ENCODE data around the gene NAGS.
"Not testable (repeated sequence)": the region's sequence is repeated elsewhere in the genome, so short reads cannot be mapped to it uniquely, and the experiment has no call there.

The NAGS gene

DNA sequence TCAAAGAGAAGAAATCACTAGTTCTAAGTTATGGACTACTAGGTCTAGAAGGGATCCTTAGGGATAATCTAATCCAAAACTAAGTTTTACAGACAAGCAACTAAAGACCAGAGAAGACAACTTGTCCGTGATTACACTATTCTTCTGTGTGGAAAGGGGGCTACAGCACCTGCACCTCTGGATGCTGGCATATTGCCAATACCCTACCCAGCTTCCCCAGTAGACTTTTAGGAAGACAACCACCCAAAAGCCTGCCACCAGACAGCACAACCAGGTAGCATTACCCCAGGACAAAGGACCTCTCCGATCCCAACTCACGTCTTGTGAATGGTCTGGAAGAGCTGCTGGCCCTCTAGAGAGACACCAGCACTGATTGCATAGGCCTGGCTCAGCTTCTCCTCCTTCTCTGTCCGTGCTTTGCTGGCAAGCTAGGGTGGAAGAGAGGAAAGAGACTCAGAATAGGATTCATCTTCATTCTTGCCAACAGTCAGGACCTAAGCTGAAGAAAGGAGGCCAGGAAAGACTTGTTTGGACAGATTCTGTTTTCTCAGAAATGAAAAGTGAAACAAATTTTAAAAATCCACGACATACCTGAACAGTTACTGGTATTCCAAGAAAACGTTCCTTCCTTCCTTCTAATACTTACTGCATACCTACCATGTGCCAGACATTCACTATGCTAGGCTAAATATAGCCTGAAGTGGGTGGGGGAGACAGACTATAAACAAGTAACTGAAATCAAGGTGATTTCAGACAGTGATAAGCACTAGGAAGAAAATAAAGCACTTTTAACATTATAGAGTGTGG is 35.6 kb downstream of the NAGS start:
- no peak for DNase-seq

DNA sequence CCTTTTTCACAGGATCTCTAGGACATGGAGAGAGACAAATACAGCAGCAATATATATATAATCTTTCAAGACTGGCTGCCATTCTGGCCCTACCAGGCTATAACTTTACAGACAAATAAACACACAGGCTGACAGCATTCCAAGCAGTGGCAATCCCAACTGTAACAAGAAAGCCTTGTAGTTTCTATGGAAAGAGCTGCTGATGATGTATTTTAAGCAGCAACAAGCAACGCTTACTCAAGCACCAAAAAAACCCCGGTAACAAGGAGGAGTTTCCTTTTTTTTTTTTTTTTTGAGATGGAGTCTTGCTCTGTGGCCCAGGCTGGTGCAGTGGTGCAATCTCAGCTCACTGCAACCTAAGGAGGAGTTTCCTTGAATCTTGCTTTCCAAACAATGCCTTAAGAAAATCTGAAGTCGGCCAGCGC is 38.9 kb downstream of the NAGS start:
- DNase-seq: no peak

DNA sequence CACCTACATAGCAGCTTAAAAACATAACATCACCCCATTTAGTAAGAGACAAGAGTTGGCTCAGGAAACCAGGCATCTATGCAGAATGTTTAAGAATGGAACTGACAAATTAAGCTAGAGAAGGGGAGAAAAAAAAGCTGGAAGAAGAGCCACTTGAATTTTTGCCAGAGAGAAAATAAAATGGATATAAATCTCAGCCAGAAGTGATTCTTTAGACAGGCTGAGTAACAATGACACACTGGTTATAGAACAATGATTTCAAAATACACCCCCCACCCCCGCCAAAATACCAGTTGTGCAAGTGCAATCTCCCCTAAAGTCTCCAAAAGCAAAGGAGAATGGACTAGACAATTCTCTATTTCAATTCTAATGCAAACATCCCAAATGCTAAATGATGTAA is 39.6 kb downstream of the NAGS start:
- no peak for DNase-seq

DNA sequence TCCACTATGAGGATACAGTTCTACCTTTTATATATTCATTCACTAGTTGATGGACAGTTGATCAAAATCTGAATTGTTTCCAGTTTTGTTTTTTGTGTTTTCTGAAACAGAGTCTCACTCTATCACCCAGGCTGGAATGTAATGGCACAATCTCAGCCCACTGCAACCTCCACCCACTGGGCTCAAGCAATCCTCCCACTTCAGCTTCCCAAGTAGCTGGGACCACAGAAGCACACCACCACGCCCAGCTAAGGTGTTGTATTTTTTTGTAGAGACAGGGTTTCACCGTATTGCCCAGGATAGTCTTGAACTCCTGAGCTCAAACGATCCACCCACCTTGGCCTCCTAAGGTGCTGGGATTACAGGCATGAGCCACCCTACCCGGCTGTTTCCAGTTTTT is 41.1 kb downstream of the NAGS start:
- DNase-seq: no peak

DNA sequence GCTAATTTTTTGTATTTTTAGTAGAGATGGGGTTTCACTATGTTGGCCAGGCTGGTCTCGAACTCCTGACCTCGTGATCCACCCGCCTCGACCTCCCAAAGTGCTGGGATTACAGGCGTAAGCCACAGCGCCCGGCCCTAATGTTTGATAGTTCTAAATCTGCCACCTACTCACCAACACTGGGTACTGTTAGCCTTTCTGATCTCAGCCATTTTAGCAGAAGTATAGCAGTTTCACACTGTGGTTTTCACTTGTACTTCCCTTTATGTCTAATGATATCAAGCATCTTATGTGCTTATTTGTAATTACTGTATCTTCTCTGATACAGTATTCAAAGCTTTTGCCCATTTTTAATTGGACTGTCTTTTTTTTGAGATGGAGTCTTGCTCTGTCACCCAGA is 42.5 kb downstream of the NAGS start:
- not testable (repeated sequence) for DNase-seq

DNA sequence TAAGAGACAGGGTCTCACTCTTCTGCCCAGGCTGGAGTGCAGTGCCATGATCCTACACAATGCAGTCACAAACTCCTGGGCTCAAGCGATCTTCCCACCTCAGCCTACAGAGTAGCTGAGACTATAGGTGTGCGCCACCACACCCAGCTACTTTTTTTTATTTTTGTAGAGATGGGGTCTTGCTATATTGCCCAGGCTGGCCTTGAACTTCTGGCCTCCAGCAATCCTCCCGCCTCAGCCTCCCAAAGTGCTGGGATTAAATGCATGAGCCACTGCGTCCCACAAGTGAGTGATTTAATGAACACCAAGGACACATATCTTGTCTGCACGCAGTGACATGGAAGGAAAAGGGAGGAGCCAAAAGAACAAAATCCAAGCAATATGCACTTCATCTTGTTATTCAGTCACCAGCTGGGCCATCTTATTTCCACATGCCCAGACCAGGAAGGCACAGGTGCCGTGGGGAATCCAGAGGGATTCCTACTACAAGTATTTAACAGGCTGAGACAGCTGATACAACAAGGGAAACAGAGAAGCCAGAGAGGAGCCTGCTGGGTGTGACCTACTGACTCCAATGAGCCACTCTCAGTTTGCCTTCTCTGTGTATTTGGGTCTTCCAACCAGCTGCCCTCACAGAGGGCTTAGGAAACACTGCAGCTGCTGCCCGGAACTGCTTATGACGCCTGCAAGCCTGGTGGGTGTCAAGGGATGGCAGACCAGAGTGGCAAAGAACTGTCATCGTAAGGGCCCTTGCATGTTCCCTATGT is 45.1 kb downstream of the NAGS start:
- no peak for DNase-seq

DNA sequence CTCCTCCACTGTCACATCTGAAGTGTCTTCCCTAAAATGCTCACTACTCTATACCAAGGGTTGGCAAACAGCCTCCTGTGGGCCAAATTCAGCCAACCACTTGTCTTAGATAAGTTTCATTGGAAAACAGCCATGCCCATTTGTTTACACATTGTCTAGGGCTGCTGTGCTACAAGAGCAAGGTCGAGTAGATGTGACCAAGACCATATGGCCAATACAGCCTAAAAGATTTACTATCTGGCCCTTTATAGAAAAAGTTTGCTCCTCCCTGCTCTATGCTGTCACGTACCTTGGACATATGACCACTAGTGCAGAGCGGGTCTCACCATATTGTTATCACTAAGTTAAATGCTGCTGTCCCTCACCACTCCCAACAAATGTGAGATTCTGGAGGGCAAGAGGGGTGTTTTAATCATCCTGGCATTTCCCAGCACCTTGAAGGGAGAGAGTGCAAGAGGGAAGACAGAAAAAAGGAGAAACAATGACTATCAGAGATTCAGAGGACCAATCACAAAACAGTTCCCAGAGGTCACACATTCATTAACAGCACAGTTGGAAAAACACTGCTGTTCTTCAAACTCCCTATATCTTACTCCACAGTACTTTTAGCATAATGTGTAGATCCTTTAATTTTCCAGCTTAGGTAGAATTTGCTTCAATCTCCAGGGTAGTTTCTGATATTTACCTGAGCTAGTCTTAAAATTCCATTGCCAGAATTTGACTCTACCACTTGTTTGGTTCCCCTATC is 48.9 kb downstream of the NAGS start:
- DNase-seq: no peak
